Activated CD4-positive, alpha-beta T cell treated with anti-CD3 and anti-CD28 coated beads, Interleukin-2, amount 50 U/mL, for 24 hours (primary cell): Measurements from ENCODE around the gene PACSIN3.

ENCODE experiments used
- DNase-seq, 2 donors: peaks; one replicate each; pipeline ENCODE4 v3.0.0-alpha.2; 2020; ENCODE audit warnings: low read depth in 1 of 2, low spot score in 1 of 2

The PACSIN3 gene

GRCh38 chr11:47177229-47177845, 8.9 kb downstream of the PACSIN3 start:
- peak in 1 of 2 donors; percentile 71 for DNase-seq

GRCh38 chr11:47176328-47177228, 9.7 kb downstream of the PACSIN3 start, which contains the start of gene ARFGAP2:
Gene ARFGAP2 (minus strand): TSS chr11:47176879. CDS start chr11:47176853, 26 bp downstream.
- peak; percentile 88 to 94 for DNase-seq

GRCh38 chr11:47175746-47176327, 10.4 kb downstream of the PACSIN3 start:
- DNase-seq, result no peak

GRCh38 chr11:47172740-47173336, 13.4 kb downstream of the PACSIN3 start:
- DNase-seq, result no peak

GRCh38 chr11:47171856-47172255, 14.4 kb downstream of the PACSIN3 start:
- no peak for DNase-seq

GRCh38 chr11:47171061-47171838, 15.0 kb downstream of the PACSIN3 start:
- no peak for DNase-seq

- no peak for DNase-seq
These were observed 19.9 kb downstream of the PACSIN3 start for GRCh38 chr11:47166368-47166767.

- DNase-seq, result no peak
These were observed 20.9 kb downstream of the PACSIN3 start for GRCh38 chr11:47165253-47165840.

GRCh38 chr11:47164321-47164720, 21.9 kb downstream of the PACSIN3 start:
- DNase-seq, result no peak

- no peak for DNase-seq
These were observed 22.3 kb downstream of the PACSIN3 start for GRCh38 chr11:47163898-47164297.

GRCh38 chr11:47163193-47163592, 23.0 kb downstream of the PACSIN3 start:
- DNase-seq, result no peak

GRCh38 chr11:47162426-47162825, 23.8 kb downstream of the PACSIN3 start:
- no peak for DNase-seq

- DNase-seq, result no peak
These were observed 24.3 kb downstream of the PACSIN3 start for GRCh38 chr11:47161890-47162289.

- DNase-seq, result peak; percentile 25 to 39
These were observed 24.9 kb downstream of the PACSIN3 start for GRCh38 chr11:47161134-47161854.

GRCh38 chr11:47160753-47161133, 25.5 kb downstream of the PACSIN3 start:
- DNase-seq, result no peak

GRCh38 chr11:47158242-47158641, 28.0 kb downstream of the PACSIN3 start:
- DNase-seq, result no peak

GRCh38 chr11:47157805-47158204, 28.4 kb downstream of the PACSIN3 start:
- DNase-seq, result no peak

GRCh38 chr11:47156951-47157350, 29.3 kb downstream of the PACSIN3 start:
- no peak for DNase-seq

- no peak for DNase-seq
These were observed 29.9 kb downstream of the PACSIN3 start for GRCh38 chr11:47156333-47156732.

- DNase-seq, result no peak
These were observed 30.4 kb downstream of the PACSIN3 start for GRCh38 chr11:47155879-47156278.
